Type B pancreatic cell (in vitro differentiated cells): ENCODE data around the gene CDC34. TPM values are rescaled to one million over a fixed set of nuclear protein-coding genes. Genes with fewer than 3 reads are reported as not detected.

Experiments used
- DNase-seq: peaks from one replicate; pipeline ENCODE4 v3.0.0; 2021; ENCODE audit warnings: mixed read lengths; ENCODE audit not compliant: unreplicated experiment; ENCODE audit errors: extremely low spot score
- H3K27ac Mint-ChIP-seq: 2 replicates; pipeline ENCODE4 v1.8.0; 2021; ENCODE audit warnings: mild to moderate bottlenecking, mixed read lengths
- H3K27me3 Mint-ChIP-seq: 2 replicates; pipeline ENCODE4 v1.8.0; 2021; ENCODE audit warnings: mixed read lengths
- H3K36me3 Mint-ChIP-seq: 2 replicates; pipeline ENCODE4 v1.8.0; 2021; ENCODE audit warnings: mixed read lengths
- H3K4me1 Mint-ChIP-seq: one replicate; pipeline ENCODE4 v1.8.0; 2021; ENCODE audit warnings: mixed read lengths; ENCODE audit not compliant: unreplicated experiment
- H3K4me3 Mint-ChIP-seq: 2 replicates; pipeline ENCODE4 v1.8.0; 2021; ENCODE audit warnings: mild to moderate bottlenecking, mixed read lengths
- H3K9me3 Mint-ChIP-seq: 2 replicates; pipeline ENCODE4 v1.8.0; 2021; ENCODE audit warnings: mixed read lengths
- total RNA-seq: library from RNA; stranded (reverse); gene quantifications from 2 replicates; pipeline ENCODE4 v1.2.1, GENCODE V29; 2021; ENCODE audit warnings: low replicate concordance
- TF ChIP-seq, protein P1 (sequence below): fragments of 200-600 bp; sonication (generic); conservative IDR thresholded peaks from 2 replicates; pipeline ENCODE4 v1.5.0; 2021; ENCODE audit warnings: antibody characterized with exemption, mild to moderate bottlenecking

Gene CDC34
- total RNA-seq, 1 donor from 2014 or later: 95.0 TPM

GRCh38 chr19:493391-494170 is 38.0 kb upstream of the CDC34 start:
- Mint-ChIP-seq H3K27ac (peak overlapping the region; percentile 50), H3K4me1 (no peaks in the 10 kb centered on the region), H3K4me3 (peak overlapping the region; percentile 71), H3K27me3 (peaks cover 13% of the 10 kb centered on the region), H3K9me3 (no peaks in the 10 kb centered on the region), H3K36me3 (no peaks in the 10 kb centered on the region)
- no peak for DNase-seq
- TF ChIP-seq, protein P1, sequence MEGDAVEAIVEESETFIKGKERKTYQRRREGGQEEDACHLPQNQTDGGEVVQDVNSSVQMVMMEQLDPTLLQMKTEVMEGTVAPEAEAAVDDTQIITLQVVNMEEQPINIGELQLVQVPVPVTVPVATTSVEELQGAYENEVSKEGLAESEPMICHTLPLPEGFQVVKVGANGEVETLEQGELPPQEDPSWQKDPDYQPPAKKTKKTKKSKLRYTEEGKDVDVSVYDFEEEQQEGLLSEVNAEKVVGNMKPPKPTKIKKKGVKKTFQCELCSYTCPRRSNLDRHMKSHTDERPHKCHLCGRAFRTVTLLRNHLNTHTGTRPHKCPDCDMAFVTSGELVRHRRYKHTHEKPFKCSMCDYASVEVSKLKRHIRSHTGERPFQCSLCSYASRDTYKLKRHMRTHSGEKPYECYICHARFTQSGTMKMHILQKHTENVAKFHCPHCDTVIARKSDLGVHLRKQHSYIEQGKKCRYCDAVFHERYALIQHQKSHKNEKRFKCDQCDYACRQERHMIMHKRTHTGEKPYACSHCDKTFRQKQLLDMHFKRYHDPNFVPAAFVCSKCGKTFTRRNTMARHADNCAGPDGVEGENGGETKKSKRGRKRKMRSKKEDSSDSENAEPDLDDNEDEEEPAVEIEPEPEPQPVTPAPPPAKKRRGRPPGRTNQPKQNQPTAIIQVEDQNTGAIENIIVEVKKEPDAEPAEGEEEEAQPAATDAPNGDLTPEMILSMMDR: no peak

DNA sequence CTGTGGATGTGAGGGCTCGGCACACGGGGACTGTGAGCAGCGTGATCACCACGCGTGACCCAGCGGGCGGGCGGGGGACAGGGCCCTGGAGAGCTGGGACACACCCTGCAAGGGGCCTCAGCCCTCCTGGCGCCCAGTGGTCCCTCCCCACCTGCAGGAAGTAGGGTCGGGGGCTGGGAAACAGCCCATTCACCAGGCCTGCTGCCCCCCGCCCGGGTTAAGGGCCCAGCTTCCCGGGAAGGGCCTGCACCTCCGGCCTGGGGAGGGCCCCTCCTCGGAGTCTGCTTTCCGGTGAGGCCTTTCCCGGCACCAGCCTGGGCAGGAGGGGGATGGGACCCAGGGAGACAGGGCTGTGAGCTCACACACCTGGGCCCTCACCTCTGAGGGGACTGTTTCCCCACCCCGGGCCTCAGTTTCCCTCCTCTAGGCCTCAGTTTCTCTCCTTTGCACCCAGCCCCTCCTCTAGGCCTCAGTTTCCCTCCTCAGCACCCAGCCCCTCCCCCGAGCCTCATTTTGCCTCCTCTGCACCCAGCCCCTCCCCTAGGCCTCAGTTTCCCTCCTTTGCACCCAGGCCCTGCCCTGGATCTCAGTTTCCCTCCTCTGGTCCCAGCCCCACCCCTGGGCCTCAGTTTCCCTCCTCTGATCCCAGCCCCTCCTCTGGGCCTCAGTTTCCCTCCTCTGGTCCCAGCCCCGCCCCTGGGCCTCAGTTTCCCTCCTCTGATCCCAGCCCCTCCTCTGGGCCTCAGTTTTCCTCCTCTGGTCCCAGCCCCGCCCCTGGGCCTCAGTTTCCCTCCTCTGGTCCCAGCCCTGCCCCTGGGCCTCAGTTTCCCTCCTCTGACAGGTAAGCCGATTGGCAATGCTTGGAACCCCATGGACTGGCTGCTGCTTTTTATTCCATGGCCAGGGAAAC is 37.1 kb upstream of the CDC34 start:
- no peaks in the 10 kb centered on the region for H3K36me3 Mint-ChIP-seq
- no peak overlapping the region for H3K27ac Mint-ChIP-seq
- H3K4me1 Mint-ChIP-seq: no peaks in the 10 kb centered on the region
- H3K27me3 Mint-ChIP-seq: peaks cover 19% of the 10 kb centered on the region
- no peak for DNase-seq
- TF ChIP-seq, protein P1: no peak
- H3K4me3 Mint-ChIP-seq: no peak overlapping the region
- no peaks in the 10 kb centered on the region for H3K9me3 Mint-ChIP-seq

- no peak overlapping the region for H3K4me3 Mint-ChIP-seq
- no peaks in the 10 kb centered on the region for H3K36me3 Mint-ChIP-seq
- peaks cover 23% of the 10 kb centered on the region for H3K27me3 Mint-ChIP-seq
- TF ChIP-seq, protein P1: no peak
- H3K27ac Mint-ChIP-seq: no peak overlapping the region
- DNase-seq: no peak
- no peaks in the 10 kb centered on the region for H3K4me1 Mint-ChIP-seq
- no peaks in the 10 kb centered on the region for H3K9me3 Mint-ChIP-seq
These were observed 36.5 kb upstream of the CDC34 start for GRCh38 chr19:495081-495401.

- no peaks in the 10 kb centered on the region for H3K36me3 Mint-ChIP-seq
- TF ChIP-seq, protein P1: peak; percentile 87
These were observed 36.0 kb upstream of the CDC34 start for GRCh38 chr19:495402-496111.

DNA sequence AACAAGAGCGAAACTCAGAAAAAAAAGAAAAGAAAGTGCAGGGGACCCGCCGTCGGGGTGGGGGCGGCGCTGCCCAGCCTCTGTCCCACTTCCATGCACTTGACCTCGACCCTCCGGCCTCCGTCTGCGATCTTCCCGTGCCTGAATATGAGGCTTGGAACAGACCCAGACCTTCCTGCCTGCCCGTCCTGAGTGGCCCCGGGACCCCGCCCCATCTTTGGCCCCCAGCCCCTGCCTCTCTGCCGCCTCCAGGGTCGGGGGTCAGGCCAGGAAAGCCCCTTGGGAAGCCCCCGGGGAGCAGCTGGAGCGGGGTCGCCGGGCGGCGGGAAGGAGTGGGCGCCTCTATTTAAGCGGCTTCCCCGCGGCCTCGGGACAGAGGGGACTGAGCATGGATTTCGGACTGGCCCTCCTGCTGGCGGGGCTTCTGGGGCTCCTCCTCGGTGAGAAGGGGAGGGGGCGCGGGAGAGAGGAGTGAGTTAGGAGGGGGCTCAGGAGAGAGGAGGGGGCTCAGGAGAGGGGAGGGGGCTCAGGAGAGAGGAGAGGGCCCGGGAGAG is 35.4 kb upstream of the CDC34 start, which contains the start of gene MADCAM1:
Gene MADCAM1 (plus strand): TSS at position 375 of the 554 bp plus-strand sequence. CDS start 14 bp downstream, at position 389.
- Mint-ChIP-seq H3K4me3 (no peak within 1 kb of the TSS), H3K9me3 (no peaks in the 10 kb centered on the region), H3K4me1 (no peaks in the 10 kb centered on the region), H3K27me3 (peaks cover 26% of the 10 kb centered on the region), H3K36me3 (no peaks in the 10 kb centered on the region), H3K27ac (no peak within 1 kb of the TSS)
- TF ChIP-seq, protein P1: no peak
- no peak for DNase-seq

More at GRCh38 chr19:495402-496111, 36.0 kb upstream of the CDC34 start:
- peak; percentile 77 for DNase-seq
- H3K9me3 Mint-ChIP-seq: no peaks in the 10 kb centered on the region
- H3K27ac Mint-ChIP-seq: no peak overlapping the region
- H3K4me3 Mint-ChIP-seq: no peak overlapping the region
- peaks cover 26% of the 10 kb centered on the region for H3K27me3 Mint-ChIP-seq
- H3K4me1 Mint-ChIP-seq: no peaks in the 10 kb centered on the region
